AG04450 (cell line): Measurements from ENCODE around the gene UBXN2A. TPM values are rescaled to one million over a fixed set of nuclear protein-coding genes. Genes with fewer than 3 reads are reported as not detected.
"Not testable (repeated sequence)": the region's sequence is repeated elsewhere in the genome, so short reads cannot be mapped to it uniquely, and the experiment has no call there.

Source experiments
- CTCF ChIA-PET: fragments of 300-600, 350-600 bp; formaldehyde crosslinking; extraction: SDS; loops from one replicate; lab custom pipeline; 2022; ENCODE audit warnings: antibody characterized with exemption, inconsistent platforms; lab: Charles Lee
- POLR2A ChIA-PET: fragments of 350-600 bp; formaldehyde crosslinking; extraction: SDS; loops from one replicate; lab custom pipeline; 2021; ENCODE audit warnings: antibody characterized with exemption, inconsistent platforms; lab: Yijun Ruan, JAX
- DNase-seq: peaks from one replicate; pipeline ENCODE4 v3.0.0-alpha.2; 2011; ENCODE audit warnings: low read depth, low spot score
- H3K27ac ChIP-seq: one replicate; pipeline ENCODE4 v1.5.1; 2012; ENCODE audit warnings: low read depth, low read length, control low read depth
- H3K27me3 ChIP-seq: one replicate; pipeline ENCODE4 v1.6.0; 2012; ENCODE audit warnings: low read length; ENCODE audit not compliant: control insufficient read depth, insufficient read depth
- H3K4me3 ChIP-seq: 2 replicates; pipeline ENCODE4 v1.5.1; 2011; ENCODE audit warnings: mild to moderate bottlenecking, low read depth, low read length, control low read depth
- H3K9me3 ChIP-seq: 2 replicates; pipeline ENCODE4 v1.5.1; 2012; ENCODE audit warnings: low read length; ENCODE audit not compliant: control insufficient read depth, insufficient read depth
- polyA plus RNA-seq: library from polyadenylated mRNA; depleted of rRNA; stranded (reverse); fragments of >200 nt; gene quantifications from 2 replicates; pipeline ENCODE4 v1.2.3, GENCODE V29; 2011
- TF ChIP-seq, protein P1 (sequence below): IDR thresholded peaks from 2 replicates; pipeline ENCODE4 v1.5.1; 2011; ENCODE audit warnings: low read depth, low read length, control low read depth, inconsistent platforms

UBXN2A gene
- polyA plus RNA-seq, 1 experiment, result 13.1 TPM

GRCh38 chr2:24026233-24026632 is 86.0 kb downstream of the UBXN2A start:
- no peak for DNase-seq
- H3K27me3 ChIP-seq, result no peaks in the 10 kb centered on the region
- no peaks in the 10 kb centered on the region for H3K9me3 ChIP-seq
- TF ChIP-seq, protein P1, sequence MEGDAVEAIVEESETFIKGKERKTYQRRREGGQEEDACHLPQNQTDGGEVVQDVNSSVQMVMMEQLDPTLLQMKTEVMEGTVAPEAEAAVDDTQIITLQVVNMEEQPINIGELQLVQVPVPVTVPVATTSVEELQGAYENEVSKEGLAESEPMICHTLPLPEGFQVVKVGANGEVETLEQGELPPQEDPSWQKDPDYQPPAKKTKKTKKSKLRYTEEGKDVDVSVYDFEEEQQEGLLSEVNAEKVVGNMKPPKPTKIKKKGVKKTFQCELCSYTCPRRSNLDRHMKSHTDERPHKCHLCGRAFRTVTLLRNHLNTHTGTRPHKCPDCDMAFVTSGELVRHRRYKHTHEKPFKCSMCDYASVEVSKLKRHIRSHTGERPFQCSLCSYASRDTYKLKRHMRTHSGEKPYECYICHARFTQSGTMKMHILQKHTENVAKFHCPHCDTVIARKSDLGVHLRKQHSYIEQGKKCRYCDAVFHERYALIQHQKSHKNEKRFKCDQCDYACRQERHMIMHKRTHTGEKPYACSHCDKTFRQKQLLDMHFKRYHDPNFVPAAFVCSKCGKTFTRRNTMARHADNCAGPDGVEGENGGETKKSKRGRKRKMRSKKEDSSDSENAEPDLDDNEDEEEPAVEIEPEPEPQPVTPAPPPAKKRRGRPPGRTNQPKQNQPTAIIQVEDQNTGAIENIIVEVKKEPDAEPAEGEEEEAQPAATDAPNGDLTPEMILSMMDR, result no peak
- POLR2A ChIA-PET, result no interaction called here
- CTCF ChIA-PET, result interaction anchor here (0.6 to 1.9 kb wide), 4 partner anchors 27 to 202 kb away, joined by 3 to 9 read pairs (median 4); partner anchors contain the start of gene ATAD2B
- no peak overlapping the region for H3K4me3 ChIP-seq
- no peak overlapping the region for H3K27ac ChIP-seq

- TF ChIP-seq, protein P1, result no peak
- Histone ChIP-seq H3K4me3 (no peak overlapping the region), H3K27ac (no peak overlapping the region), H3K9me3 (no peaks in the 10 kb centered on the region), H3K27me3 (no peaks in the 10 kb centered on the region)
- CTCF ChIA-PET, result no interaction called here
- DNase-seq, result no peak
- POLR2A ChIA-PET, result no interaction called here
Observed at GRCh38 chr2:24038786-24039499, 98.7 kb downstream of the UBXN2A start.

- TF ChIP-seq, protein P1, result no peak
- Histone ChIP-seq H3K4me3 (no peak overlapping the region), H3K9me3 (no peaks in the 10 kb centered on the region), H3K27ac (no peak overlapping the region), H3K27me3 (no peaks in the 10 kb centered on the region)
- no peak for DNase-seq
- POLR2A ChIA-PET, result no interaction called here
- CTCF ChIA-PET, result interaction anchor here (1.2 kb wide), 1 partner anchor 44 kb away, joined by 6 read pairs; the partner anchor contains the start of gene TP53I3
Observed at GRCh38 chr2:24040511-24040910, 100.2 kb downstream of the UBXN2A start.

DNA sequence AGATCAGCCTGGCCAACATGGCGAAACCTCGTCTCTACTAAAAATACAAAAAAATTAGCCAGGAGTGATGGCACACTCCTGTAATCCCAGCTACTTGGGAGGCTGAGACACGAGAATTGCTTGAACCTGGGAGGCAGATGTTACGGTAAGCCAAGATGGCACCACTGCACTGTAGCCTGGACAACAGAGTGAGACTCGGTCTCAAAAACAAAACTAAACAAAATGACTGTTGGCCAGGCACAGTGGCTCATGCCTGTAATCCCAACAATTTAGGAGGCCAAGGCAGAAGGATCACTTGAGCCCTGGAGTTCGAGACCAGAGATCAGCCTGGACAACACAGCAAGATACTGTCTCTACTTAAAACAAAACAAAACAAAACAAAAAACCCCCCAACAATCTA is 102.9 kb downstream of the UBXN2A start:
- DNase-seq, CTCF ChIA-PET, H3K27me3 ChIP-seq, H3K9me3 ChIP-seq, H3K27ac ChIP-seq, POLR2A ChIA-PET, H3K4me3 ChIP-seq: not testable (repeated sequence)

DNA sequence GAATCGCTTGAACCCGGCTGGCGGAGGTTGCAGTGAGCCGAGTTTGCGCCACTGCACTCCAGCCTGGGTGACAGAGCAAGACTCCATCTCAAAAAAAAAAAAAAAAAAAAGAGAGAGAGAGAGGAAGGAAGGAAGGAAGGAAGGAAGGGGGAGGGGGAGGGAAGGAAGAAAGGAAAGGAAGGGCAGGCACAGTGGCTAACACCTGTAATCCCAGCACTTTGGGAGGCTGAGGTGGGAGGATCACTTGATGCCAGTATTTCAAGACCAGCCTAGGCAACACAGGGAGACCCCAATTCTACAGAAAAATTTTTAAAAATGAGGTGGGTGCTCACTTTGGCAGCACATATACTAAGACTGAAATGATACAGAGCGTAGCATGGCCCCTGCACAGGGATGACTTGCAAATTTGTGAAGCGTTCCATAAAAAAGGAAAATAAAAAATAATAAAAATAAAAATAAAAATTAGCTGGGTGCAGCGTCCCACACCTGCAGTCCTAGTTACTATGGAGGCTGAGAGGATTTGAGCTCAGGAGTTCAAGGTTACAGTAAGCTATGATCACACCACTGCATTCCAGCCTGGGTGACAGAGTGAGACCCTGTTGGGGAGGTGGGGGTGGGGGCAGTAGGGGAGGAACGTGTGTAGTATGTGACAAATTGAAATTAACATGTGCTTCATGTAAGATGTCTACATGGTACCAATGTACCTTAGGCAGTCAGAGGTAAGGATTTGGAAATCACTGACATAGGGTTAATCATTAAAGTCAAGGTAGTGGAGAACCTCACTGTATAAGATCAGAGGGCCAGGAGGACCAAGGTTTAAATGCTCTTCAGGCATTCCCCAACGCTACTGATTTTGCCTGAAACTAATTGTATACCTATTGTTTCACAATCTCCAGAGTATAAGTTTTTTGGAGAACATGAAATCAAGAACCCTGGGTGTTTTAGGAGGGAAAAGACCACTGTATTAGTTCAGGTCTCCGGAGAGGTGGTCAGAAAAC is 105.5 kb downstream of the UBXN2A start:
- peak overlapping the region; percentile 91 for H3K4me3 ChIP-seq
- H3K9me3 ChIP-seq, result no peaks in the 10 kb centered on the region; the same call in 1 of the 2 replicates
- TF ChIP-seq, protein P1, result no peak
- no peak overlapping the region for H3K27ac ChIP-seq
- CTCF ChIA-PET, result interaction anchor here (0.5 to 2.1 kb wide), 4 partner anchors 36 to 221 kb away, joined by 3 to 6 read pairs (median 4); partner anchors contain the start of genes ATAD2B and MFSD2B
- POLR2A ChIA-PET, result interaction anchor here (0.7 kb wide), 1 partner anchor 262 kb away, joined by 6 read pairs; no protein-coding TSS in a partner anchor
- no peak for DNase-seq
- no peaks in the 10 kb centered on the region for H3K27me3 ChIP-seq
